ENCODE data around the gene ANKRD55.
"Not testable (repeated sequence)": the region's sequence is repeated elsewhere in the genome, so short reads cannot be mapped to it uniquely, and the experiment has no call there.

Gene ANKRD55

GRCh38 chr5:56232538-56232937 is 592 bp downstream of the ANKRD55 start:
- no peaks in the 10 kb centered on the region for H3K9me3 ChIP-seq (ENCODE audit: control insufficient read depth, low read length)
- no peak overlapping the region for H3K4me3 ChIP-seq (ENCODE audit: insufficient read depth, low read depth, low read length)
- no peaks in the 10 kb centered on the region for H3K27me3 ChIP-seq (ENCODE audit: control insufficient read depth, insufficient read depth, low read length, poor library complexity, severe bottlenecking)
- WGBS, 2 experiments, result 94 to 98% methylated on average over 1 of the region's 1 CpG
- H3K27ac ChIP-seq (ENCODE audit: insufficient read depth, low read depth, low read length, poor library complexity, severe bottlenecking), result no peak overlapping the region
- H3K4me1 ChIP-seq (ENCODE audit: control insufficient read depth, insufficient read depth, low read length), result peaks cover 5% of the 10 kb centered on the region
- H3K36me3 ChIP-seq (ENCODE audit: control insufficient read depth, insufficient read depth, low read length), result no peaks in the 10 kb centered on the region

- H3K4me3 ChIP-seq (ENCODE audit: insufficient read depth, low read depth, low read length), result no peak overlapping the region
- H3K27ac ChIP-seq (ENCODE audit: insufficient read depth, low read depth, low read length, poor library complexity, severe bottlenecking), result no peak overlapping the region
- H3K9me3 ChIP-seq (ENCODE audit: control insufficient read depth, low read length), result no peaks in the 10 kb centered on the region
- no peaks in the 10 kb centered on the region for H3K27me3 ChIP-seq (ENCODE audit: control insufficient read depth, insufficient read depth, low read length, poor library complexity, severe bottlenecking)
- H3K4me1 ChIP-seq (ENCODE audit: control insufficient read depth, insufficient read depth, low read length), result peaks cover 5% of the 10 kb centered on the region
- H3K36me3 ChIP-seq (ENCODE audit: control insufficient read depth, insufficient read depth, low read length), result no peaks in the 10 kb centered on the region
Observed at GRCh38 chr5:56230576-56230975, 2.6 kb downstream of the ANKRD55 start.

- WGBS, 2 experiments, result 38 to 47% methylated on average over 4 of the region's 7 CpGs
- Histone ChIP-seq H3K4me3 (ENCODE audit: insufficient read depth, low read depth, low read length) (no peak overlapping the region), H3K27ac (ENCODE audit: insufficient read depth, low read depth, low read length, poor library complexity, severe bottlenecking) (no peak overlapping the region), H3K4me1 (ENCODE audit: control insufficient read depth, insufficient read depth, low read length) (peaks cover 5% of the 10 kb centered on the region), H3K9me3 (ENCODE audit: control insufficient read depth, low read length) (no peaks in the 10 kb centered on the region), H3K27me3 (ENCODE audit: control insufficient read depth, insufficient read depth, low read length, poor library complexity, severe bottlenecking) (no peaks in the 10 kb centered on the region), H3K36me3 (ENCODE audit: control insufficient read depth, insufficient read depth, low read length) (no peaks in the 10 kb centered on the region)
Observed at GRCh38 chr5:56229111-56229510, 4.0 kb downstream of the ANKRD55 start.

GRCh38 chr5:56228631-56229030 is 4.5 kb downstream of the ANKRD55 start:
- no peak overlapping the region for H3K27ac ChIP-seq (ENCODE audit: insufficient read depth, low read depth, low read length, poor library complexity, severe bottlenecking)
- no peaks in the 10 kb centered on the region for H3K36me3 ChIP-seq (ENCODE audit: control insufficient read depth, insufficient read depth, low read length)
- WGBS, 2 experiments, result 84 to 88% methylated on average over 6 of the region's 6 CpGs
- H3K4me1 ChIP-seq (ENCODE audit: control insufficient read depth, insufficient read depth, low read length), result peaks cover 5% of the 10 kb centered on the region
- no peaks in the 10 kb centered on the region for H3K27me3 ChIP-seq (ENCODE audit: control insufficient read depth, insufficient read depth, low read length, poor library complexity, severe bottlenecking)
- no peaks in the 10 kb centered on the region for H3K9me3 ChIP-seq (ENCODE audit: control insufficient read depth, low read length)
- H3K4me3 ChIP-seq (ENCODE audit: insufficient read depth, low read depth, low read length), result no peak overlapping the region

GRCh38 chr5:56227691-56228090 is 5.4 kb downstream of the ANKRD55 start:
- Histone ChIP-seq H3K9me3 (ENCODE audit: control insufficient read depth, low read length) (no peaks in the 10 kb centered on the region), H3K27ac (ENCODE audit: insufficient read depth, low read depth, low read length, poor library complexity, severe bottlenecking) (no peak overlapping the region)
- WGBS, 2 experiments, result 94 to 95% methylated on average over 5 of the region's 5 CpGs

GRCh38 chr5:56223298-56223697 is 9.8 kb downstream of the ANKRD55 start:
- not testable (repeated sequence) for H3K36me3 ChIP-seq (ENCODE audit: control insufficient read depth, insufficient read depth, low read length); H3K4me3 ChIP-seq (ENCODE audit: insufficient read depth, low read depth, low read length); H3K27me3 ChIP-seq (ENCODE audit: control insufficient read depth, insufficient read depth, low read length, poor library complexity, severe bottlenecking); H3K27ac ChIP-seq (ENCODE audit: insufficient read depth, low read depth, low read length, poor library complexity, severe bottlenecking); H3K9me3 ChIP-seq (ENCODE audit: control insufficient read depth, low read length); H3K4me1 ChIP-seq (ENCODE audit: control insufficient read depth, insufficient read depth, low read length)

More at GRCh38 chr5:56227691-56228090, 5.4 kb downstream of the ANKRD55 start:
- Histone ChIP-seq H3K27me3 (ENCODE audit: control insufficient read depth, insufficient read depth, low read length, poor library complexity, severe bottlenecking) (no peaks in the 10 kb centered on the region), H3K4me3 (ENCODE audit: insufficient read depth, low read depth, low read length) (no peak overlapping the region), H3K36me3 (ENCODE audit: control insufficient read depth, insufficient read depth, low read length) (no peaks in the 10 kb centered on the region), H3K4me1 (ENCODE audit: control insufficient read depth, insufficient read depth, low read length) (peaks cover 5% of the 10 kb centered on the region)

- WGBS, 2 experiments, result 89 to 91% methylated on average over 6 of the region's 6 CpGs
Observed at GRCh38 chr5:56221601-56222000, 11.5 kb downstream of the ANKRD55 start.

GRCh38 chr5:56215019-56215830 is 17.9 kb downstream of the ANKRD55 start:
- Histone ChIP-seq H3K4me3 (ENCODE audit: insufficient read depth, low read depth, low read length) (no peak overlapping the region), H3K27me3 (ENCODE audit: control insufficient read depth, insufficient read depth, low read length, poor library complexity, severe bottlenecking) (no peaks in the 10 kb centered on the region), H3K27ac (ENCODE audit: insufficient read depth, low read depth, low read length, poor library complexity, severe bottlenecking) (no peak overlapping the region), H3K4me1 (ENCODE audit: control insufficient read depth, insufficient read depth, low read length) (no peaks in the 10 kb centered on the region), H3K9me3 (ENCODE audit: control insufficient read depth, low read length) (no peaks in the 10 kb centered on the region), H3K36me3 (ENCODE audit: control insufficient read depth, insufficient read depth, low read length) (no peaks in the 10 kb centered on the region)
- WGBS, 2 experiments, result 92% methylated on average over 7 of the region's 7 CpGs

More at GRCh38 chr5:56221601-56222000, 11.5 kb downstream of the ANKRD55 start:
- H3K27me3 ChIP-seq (ENCODE audit: control insufficient read depth, insufficient read depth, low read length, poor library complexity, severe bottlenecking); H3K9me3 ChIP-seq (ENCODE audit: control insufficient read depth, low read length); H3K36me3 ChIP-seq (ENCODE audit: control insufficient read depth, insufficient read depth, low read length); H3K27ac ChIP-seq (ENCODE audit: insufficient read depth, low read depth, low read length, poor library complexity, severe bottlenecking); H3K4me3 ChIP-seq (ENCODE audit: insufficient read depth, low read depth, low read length); H3K4me1 ChIP-seq (ENCODE audit: control insufficient read depth, insufficient read depth, low read length): not testable (repeated sequence)

- H3K27me3 ChIP-seq (ENCODE audit: control insufficient read depth, insufficient read depth, low read length, poor library complexity, severe bottlenecking); H3K4me1 ChIP-seq (ENCODE audit: control insufficient read depth, insufficient read depth, low read length); H3K27ac ChIP-seq (ENCODE audit: insufficient read depth, low read depth, low read length, poor library complexity, severe bottlenecking); H3K9me3 ChIP-seq (ENCODE audit: control insufficient read depth, low read length); H3K36me3 ChIP-seq (ENCODE audit: control insufficient read depth, insufficient read depth, low read length); H3K4me3 ChIP-seq (ENCODE audit: insufficient read depth, low read depth, low read length): not testable (repeated sequence)
- 84 to 94% methylated on average over 2 to 3 of the region's 4 CpGs for WGBS, 2 experiments
Observed at GRCh38 chr5:56213886-56214535, 19.1 kb downstream of the ANKRD55 start.

- Histone ChIP-seq H3K27me3 (ENCODE audit: control insufficient read depth, insufficient read depth, low read length, poor library complexity, severe bottlenecking) (no peaks in the 10 kb centered on the region), H3K9me3 (ENCODE audit: control insufficient read depth, low read length) (no peaks in the 10 kb centered on the region), H3K36me3 (ENCODE audit: control insufficient read depth, insufficient read depth, low read length) (no peaks in the 10 kb centered on the region), H3K4me1 (ENCODE audit: control insufficient read depth, insufficient read depth, low read length) (no peaks in the 10 kb centered on the region), H3K27ac (ENCODE audit: insufficient read depth, low read depth, low read length, poor library complexity, severe bottlenecking) (no peak overlapping the region), H3K4me3 (ENCODE audit: insufficient read depth, low read depth, low read length) (no peak overlapping the region)
- 93 to 100% methylated on average over 2 of the region's 4 CpGs for WGBS, 2 experiments
Observed at GRCh38 chr5:56212130-56212879, 20.8 kb downstream of the ANKRD55 start.
